ENCODE data around the gene C1orf232. TPM values are rescaled to one million over a fixed set of nuclear protein-coding genes. Genes with fewer than 3 reads are reported as not detected.

Gene C1orf232
- total RNA-seq, 1 experiment from 2014 or later, result not detected

GRCh38 chr1:26212726-26213125 is 44.0 kb upstream of the C1orf232 start:
- no peak overlapping the region for H3K27ac Mint-ChIP-seq (ENCODE audit: unreplicated experiment)
- H3K27me3 Mint-ChIP-seq (ENCODE audit: insufficient read depth, unreplicated experiment), result peaks cover 5% of the 10 kb centered on the region
- intact Hi-C loops (cut with micrococcal nuclease; ENCODE audit: unreplicated experiment), result no loop called here
- no peaks in the 10 kb centered on the region for H3K4me1 Mint-ChIP-seq (ENCODE audit: low read depth, unreplicated experiment)
- ChIA-PET CTCF (no interaction called here), POLR2A (no interaction called here)
- H3K9me3 Mint-ChIP-seq (ENCODE audit: unreplicated experiment), result no peaks in the 10 kb centered on the region
- no peaks in the 10 kb centered on the region for H3K4me1 ChIP-seq
- BruUV-seq (replicated peaks), result no TSS peak
- H3K9me3 ChIP-seq, result no peaks in the 10 kb centered on the region
- no peak for DNase-seq
- no peaks in the 10 kb centered on the region for H3K27me3 ChIP-seq (replicated peaks; ENCODE audit: control insufficient read depth, insufficient read depth, low read length)
- H3K4me3 Mint-ChIP-seq (ENCODE audit: unreplicated experiment), result no peak overlapping the region
- no peak for TF ChIP-seq CTCF (IDR thresholded peaks at IDR 0.05; ENCODE audit: insufficient read depth in 1 of 2, low read depth in 1 of 2, low read length in 1 of 2, severe bottlenecking in 1 of 2, unreplicated experiment in 1 of 2)
- no peaks in the 10 kb centered on the region for H3K36me3 ChIP-seq (ENCODE audit: control insufficient read depth, insufficient read depth, low read length)
- no peak overlapping the region for H3K4me3 ChIP-seq (ENCODE audit: low read depth, low read length)
- H3K36me3 Mint-ChIP-seq (ENCODE audit: insufficient read depth, unreplicated experiment), result no peaks in the 10 kb centered on the region

- CTCF ChIA-PET, result no interaction called here
- no peak overlapping the region for H3K27ac Mint-ChIP-seq (ENCODE audit: unreplicated experiment)
- peaks cover 5% of the 10 kb centered on the region for H3K27me3 Mint-ChIP-seq (ENCODE audit: insufficient read depth, unreplicated experiment)
- Histone ChIP-seq H3K4me3 (ENCODE audit: low read depth, low read length) (no peak overlapping the region), H3K9me3 (no peaks in the 10 kb centered on the region), H3K36me3 (ENCODE audit: control insufficient read depth, insufficient read depth, low read length) (no peaks in the 10 kb centered on the region), H3K27me3 (replicated peaks; ENCODE audit: control insufficient read depth, insufficient read depth, low read length) (no peaks in the 10 kb centered on the region), H3K4me1 (no peaks in the 10 kb centered on the region)
- intact Hi-C loops (cut with micrococcal nuclease; ENCODE audit: unreplicated experiment), result no loop called here
- no peaks in the 10 kb centered on the region for H3K4me1 Mint-ChIP-seq (ENCODE audit: low read depth, unreplicated experiment)
- no peak for DNase-seq
- no TSS peak for BruUV-seq (replicated peaks)
- no peak overlapping the region for H3K4me3 Mint-ChIP-seq (ENCODE audit: unreplicated experiment)
- POLR2A ChIA-PET, result no interaction called here
- TF ChIP-seq CTCF (IDR thresholded peaks at IDR 0.05; ENCODE audit: insufficient read depth in 1 of 2, low read depth in 1 of 2, low read length in 1 of 2, severe bottlenecking in 1 of 2, unreplicated experiment in 1 of 2), result no peak
- H3K9me3 Mint-ChIP-seq (ENCODE audit: unreplicated experiment), result no peaks in the 10 kb centered on the region
- H3K36me3 Mint-ChIP-seq (ENCODE audit: insufficient read depth, unreplicated experiment), result no peaks in the 10 kb centered on the region
Measured at GRCh38 chr1:26210147-26210870, 41.5 kb upstream of the C1orf232 start.

- Histone ChIP-seq H3K9me3 (no peaks in the 10 kb centered on the region), H3K36me3 (ENCODE audit: control insufficient read depth, insufficient read depth, low read length) (no peaks in the 10 kb centered on the region), H3K4me3 (ENCODE audit: low read depth, low read length) (no peak overlapping the region), H3K27me3 (replicated peaks; ENCODE audit: control insufficient read depth, insufficient read depth, low read length) (no peaks in the 10 kb centered on the region), H3K4me1 (no peaks in the 10 kb centered on the region)
- intact Hi-C loops (cut with micrococcal nuclease; ENCODE audit: unreplicated experiment), result no loop called here
- H3K4me1 Mint-ChIP-seq (ENCODE audit: low read depth, unreplicated experiment), result no peaks in the 10 kb centered on the region
- ChIA-PET CTCF (interaction anchor here (1.6 kb wide), 1 partner anchor 30 kb away, joined by 4 read pairs; the partner anchor contains the start of gene CEP85), POLR2A (no interaction called here)
- BruUV-seq (replicated peaks), result no TSS peak
- H3K4me3 Mint-ChIP-seq (ENCODE audit: unreplicated experiment), result no peak overlapping the region
- no peak for DNase-seq
- no peaks in the 10 kb centered on the region for H3K36me3 Mint-ChIP-seq (ENCODE audit: insufficient read depth, unreplicated experiment)
- no peaks in the 10 kb centered on the region for H3K9me3 Mint-ChIP-seq (ENCODE audit: unreplicated experiment)
- no peak overlapping the region for H3K27ac Mint-ChIP-seq (ENCODE audit: unreplicated experiment)
- TF ChIP-seq CTCF (IDR thresholded peaks at IDR 0.05; ENCODE audit: insufficient read depth in 1 of 2, low read depth in 1 of 2, low read length in 1 of 2, severe bottlenecking in 1 of 2, unreplicated experiment in 1 of 2), result no peak
- no peaks in the 10 kb centered on the region for H3K27me3 Mint-ChIP-seq (ENCODE audit: insufficient read depth, unreplicated experiment)
Measured at GRCh38 chr1:26203642-26204318, 35.0 kb upstream of the C1orf232 start.
